DOHH2 (cell line): ENCODE data around the gene CRBN.

Experiments
- CTCF ChIP-seq: fragments of 200-600 bp; sonication (generic); IDR thresholded peaks from one replicate; pipeline ENCODE4 v1.5.1; 2014; ENCODE audit warnings: antibody characterized with exemption, mild to moderate bottlenecking, low read depth, low read length; ENCODE audit not compliant: poor library complexity, severe bottlenecking
- EZH2phosphoT487 ChIP-seq: fragments of 200-600 bp; sonication (generic); IDR thresholded peaks from 2 replicates; pipeline ENCODE4 v1.6.1; 2017; ENCODE audit warnings: borderline replicate concordance, mild to moderate bottlenecking, antibody characterized with exemption, low read length, moderate library complexity, mixed read lengths

- TF ChIP-seq CTCF (no peak), EZH2phosphoT487 (no peak)
These were observed 14.2 kb downstream of the CRBN start for GRCh38 chr3:3165241-3165640.
